SIG-M5 treated with dmso at 0.1 percent for 504 hours (cell line): ENCODE measurements around the gene CTPS1.

ENCODE experiments used
- DNase-seq: peaks from one replicate; lab custom pipeline; 2025; ENCODE audit not compliant: unreplicated experiment; lab: John Stamatoyannopoulos, UW

Gene CTPS1

DNA sequence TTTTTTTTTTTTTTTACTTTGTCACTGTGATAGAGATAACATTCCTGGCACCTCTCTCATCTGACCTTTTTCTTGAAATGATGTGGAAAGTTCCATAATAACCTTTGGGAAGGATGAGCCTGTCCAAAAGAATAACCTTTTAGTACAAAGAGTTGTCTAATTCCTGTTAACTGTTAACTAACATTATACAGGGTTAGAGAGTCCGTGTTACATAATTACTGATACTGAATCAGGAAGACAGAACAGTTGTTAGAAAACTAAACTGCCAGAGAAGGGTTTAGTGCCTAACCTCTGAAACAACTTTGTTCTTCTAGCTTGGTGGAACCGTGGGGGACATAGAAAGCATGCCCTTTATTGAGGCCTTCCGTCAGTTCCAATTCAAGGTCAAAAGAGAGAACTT lies 8.8 kb downstream of the CTPS1 start:
- DNase-seq, result no peak

DNA sequence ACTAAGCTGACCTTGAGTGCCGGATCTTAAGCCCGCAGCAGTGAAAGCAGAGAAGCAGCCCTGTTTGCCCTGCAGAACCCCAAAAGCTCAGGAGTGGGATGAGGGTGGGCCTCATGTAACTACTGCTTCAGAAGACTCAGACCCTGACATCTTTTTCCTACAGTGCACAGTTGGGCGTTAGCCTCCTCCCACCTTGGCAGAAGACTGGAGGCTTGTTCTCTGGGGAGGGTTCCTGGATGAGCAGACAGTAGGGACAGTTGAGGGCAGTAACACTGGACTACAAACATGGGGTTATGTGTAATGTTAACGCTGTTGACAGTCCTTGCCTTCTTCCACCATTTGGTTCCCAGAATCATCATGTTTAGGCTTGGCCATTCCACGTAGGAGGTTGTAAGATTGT lies 9.6 kb downstream of the CTPS1 start:
- no peak for DNase-seq

DNA sequence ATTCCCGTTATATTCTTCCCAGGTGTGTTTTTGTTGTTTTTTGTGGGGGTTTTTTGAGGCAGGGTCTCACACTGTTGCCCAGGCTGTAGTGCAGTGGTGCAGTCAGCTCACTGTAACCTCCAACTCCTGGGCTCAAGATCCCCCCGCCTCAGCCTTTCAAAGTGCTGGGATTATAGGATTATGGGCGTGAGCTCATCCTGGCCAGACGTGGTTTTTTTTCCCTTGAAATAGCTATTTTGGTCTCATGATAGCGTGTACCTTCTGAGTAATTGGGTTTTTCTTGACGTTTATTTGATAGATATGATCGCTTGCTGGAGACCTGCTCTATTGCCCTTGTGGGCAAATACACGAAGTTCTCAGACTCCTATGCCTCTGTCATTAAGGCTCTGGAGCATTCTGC lies 17.6 kb downstream of the CTPS1 start:
- no peak for DNase-seq

DNA sequence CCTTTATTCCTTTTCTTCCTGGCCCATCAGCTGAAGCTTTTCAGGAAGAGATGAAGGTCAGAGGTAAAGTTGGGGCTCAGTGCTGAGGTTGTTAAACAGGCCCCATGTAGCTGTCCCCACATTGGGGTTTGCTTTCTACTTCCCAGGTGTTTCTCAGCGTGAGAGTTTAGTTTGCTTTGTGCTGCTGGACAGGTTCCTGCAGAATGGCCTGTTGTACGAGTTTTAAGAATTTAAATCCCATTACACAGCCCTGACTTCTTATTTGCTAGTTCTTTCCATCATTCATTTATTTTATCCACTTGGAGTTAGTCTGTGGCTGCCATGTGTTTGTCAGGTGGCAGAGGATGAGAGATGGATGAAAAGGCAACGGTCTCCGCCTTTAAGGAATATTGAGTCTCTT lies 19.2 kb downstream of the CTPS1 start:
- DNase-seq, result no peak

DNA sequence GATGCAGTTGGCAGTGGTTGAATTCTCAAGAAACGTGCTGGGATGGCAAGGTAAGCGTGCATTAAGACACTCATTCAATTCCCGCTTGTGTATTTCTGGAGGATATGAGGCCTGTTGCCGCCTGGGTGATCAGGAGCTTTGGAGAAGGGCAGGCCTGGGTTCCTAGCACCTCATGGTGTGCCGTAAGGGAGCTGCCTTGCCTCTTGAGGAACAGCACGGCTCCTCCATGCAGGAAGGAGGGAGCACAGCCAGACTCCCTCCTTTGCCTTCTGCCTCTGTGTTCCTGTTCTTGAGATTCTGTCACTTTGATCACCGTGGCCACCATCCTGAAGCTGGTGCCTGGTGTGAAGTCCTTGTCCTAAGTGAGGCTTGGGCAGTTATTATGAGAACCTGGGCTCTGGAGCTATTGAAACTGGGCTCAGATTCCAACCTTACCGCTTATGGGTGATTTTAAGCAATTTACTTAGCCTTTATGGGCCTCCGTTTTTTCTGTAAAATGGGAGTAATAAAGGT lies 23.7 kb downstream of the CTPS1 start:
- no peak for DNase-seq

DNA sequence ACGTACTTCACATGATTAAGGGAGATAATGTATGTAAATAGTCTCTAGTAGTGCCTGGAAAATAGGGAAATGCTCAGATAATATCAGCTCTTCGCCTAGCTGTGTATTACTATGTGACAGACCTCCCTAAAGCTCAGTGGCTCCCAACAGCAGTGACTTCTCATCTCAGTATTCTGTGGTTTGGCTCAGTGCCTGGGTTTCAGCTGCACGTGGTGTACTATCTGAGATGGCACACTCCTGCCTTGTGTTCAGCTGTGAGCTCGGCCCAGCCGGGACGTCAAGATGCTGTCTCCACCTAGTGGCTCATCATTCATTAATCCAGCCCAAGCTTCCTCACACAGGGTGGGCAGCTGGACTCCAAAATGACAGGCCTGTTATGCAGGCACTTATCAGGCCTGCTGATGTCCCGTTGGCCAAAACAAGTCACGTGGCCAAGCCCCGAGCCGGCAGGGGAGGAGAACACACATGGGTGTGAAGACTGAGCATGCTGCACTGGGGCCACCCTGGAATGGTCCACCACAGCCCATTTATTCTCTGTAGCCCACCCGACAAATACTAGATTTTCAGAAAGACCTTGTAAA lies 24.2 kb downstream of the CTPS1 start:
- peak; percentile 95 for DNase-seq

DNA sequence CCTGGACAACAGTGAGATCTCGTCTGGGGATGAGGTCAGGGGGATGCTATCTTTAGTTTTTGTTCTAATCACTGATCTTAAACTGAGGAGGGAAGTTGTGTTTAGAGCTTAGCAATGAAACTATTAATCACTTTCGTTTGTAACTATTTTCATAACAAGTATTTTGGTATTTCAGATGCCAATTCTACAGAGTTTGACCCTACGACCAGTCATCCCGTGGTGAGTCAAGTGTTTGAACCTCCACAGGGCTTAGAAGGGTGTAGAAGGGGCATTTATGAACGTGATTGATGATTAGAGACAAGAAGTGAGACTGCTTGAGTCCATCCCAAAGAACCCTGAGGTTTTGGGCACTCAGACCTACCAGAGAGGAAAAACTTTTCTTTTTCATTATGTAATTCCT lies 26.4 kb downstream of the CTPS1 start:
- DNase-seq, result no peak

DNA sequence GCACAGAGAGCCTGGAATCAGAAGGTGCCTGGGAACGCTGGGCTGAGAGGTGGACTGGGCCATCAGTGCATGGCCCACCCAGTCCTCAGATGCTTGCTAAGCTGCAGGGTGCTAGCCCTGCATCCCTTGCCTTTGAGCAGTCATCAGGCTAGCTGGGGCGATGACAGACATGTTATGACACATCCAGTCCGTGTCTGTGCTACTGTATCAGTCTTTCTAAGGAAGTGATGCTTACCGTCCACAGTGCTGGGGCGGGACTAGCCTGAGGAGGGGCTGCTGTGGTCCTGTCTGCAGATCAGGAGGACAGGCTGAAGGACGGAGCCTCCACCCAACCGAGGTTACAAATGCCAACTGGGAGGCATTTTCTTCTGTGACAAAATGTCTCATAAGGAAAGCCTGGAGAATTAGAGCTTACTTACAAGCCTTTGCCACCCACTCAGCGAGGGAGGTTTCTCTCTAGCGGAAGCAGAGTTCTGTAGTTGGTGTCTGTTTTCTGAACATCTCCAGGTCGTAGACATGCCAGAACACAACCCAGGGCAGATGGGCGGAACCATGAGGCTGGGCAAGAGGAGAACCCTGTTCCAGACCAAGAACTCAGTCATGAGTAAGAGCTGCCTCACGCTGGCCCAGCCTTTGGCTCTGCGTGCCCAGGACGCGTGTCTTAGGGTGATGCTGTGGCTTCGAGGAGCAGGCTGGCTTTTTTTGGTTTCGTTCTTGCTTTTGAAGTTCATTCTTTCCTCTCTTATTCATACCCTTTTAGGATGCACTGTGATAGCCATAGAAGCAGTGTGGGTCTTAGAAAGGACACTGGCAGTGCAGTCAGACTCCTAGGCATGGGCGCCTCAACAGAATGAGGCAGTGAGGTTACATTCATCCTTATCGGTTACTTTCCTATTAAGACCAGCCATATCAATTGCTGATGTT lies 27.7 kb downstream of the CTPS1 start:
- no peak for DNase-seq

DNA sequence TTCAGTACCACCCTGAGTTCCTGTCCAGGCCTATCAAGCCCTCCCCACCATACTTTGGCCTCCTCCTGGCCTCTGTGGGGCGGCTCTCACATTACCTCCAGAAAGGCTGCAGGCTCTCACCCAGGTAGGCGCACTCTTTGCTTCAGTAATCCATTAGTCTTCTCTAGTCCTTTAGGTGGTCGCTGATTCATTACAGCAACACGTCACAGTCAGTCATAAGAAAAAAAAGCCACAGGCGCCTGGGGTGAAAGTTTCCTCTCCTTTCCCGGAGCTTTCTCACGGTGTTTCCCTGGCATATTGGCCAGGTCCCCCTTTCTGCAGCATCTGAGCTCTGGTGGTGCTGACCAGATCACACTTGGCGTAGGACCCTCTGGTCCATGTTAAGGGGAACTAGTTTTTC lies 30.0 kb downstream of the CTPS1 start:
- DNase-seq, result no peak

DNA sequence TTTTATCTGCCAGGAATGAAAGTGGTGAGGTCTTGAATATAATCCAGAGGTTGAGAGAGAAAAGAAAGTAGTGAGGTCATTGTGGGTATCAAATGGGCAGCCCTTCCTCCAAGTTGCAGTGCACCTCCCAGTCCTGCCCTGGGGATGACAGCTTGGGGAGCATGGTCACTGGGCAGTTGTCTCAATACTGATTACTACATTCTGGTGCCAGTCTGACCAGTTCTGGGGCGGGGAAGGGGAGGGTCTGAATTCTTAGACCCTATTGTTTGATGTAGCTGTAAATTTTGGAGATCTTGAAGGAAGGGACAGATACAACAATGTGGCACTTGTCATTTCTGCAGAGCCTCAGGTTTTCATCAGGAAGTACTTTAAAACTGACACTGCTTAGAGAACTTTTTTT lies 30.8 kb downstream of the CTPS1 start:
- DNase-seq, result no peak

DNA sequence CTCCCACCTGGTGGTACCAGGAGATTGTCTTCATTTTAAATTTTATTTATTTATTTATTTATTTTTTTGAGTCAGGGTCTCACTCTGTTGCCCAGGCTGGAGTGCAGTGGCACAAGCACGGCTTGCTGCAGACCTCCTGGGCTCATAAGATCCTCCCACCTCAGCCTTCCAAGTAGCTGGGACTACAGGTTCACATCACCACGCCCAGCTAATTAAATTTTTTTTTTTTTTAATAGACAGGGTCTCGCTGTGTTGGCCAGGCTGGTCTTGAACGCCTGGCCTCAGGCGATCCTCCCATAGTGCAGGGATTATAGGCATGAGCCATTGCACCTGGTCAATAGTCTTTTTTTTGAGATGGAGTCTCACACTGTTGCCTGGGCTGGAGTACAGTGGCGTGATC lies 33.5 kb downstream of the CTPS1 start:
- no peak for DNase-seq

DNA sequence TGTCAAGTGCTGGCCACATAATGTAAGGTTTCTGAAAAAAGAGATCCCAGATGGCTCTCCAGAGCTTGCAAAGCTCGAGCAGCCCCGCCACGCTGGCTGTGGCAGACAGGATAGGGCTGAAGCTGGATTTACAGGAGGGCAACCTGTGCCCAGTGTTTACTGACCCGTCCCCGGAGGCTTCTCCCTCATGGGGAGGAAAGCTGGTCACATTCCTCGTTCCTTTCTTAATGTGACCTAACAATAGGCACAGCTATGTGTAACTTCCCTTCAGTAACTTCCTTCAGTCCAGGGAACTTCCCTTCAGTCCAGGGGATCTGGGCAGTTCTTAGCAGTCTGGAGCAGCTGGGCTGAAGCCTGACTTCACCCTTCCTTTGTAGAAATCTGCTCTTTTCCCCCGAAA lies 34.3 kb downstream of the CTPS1 start:
- DNase-seq, result no peak

DNA sequence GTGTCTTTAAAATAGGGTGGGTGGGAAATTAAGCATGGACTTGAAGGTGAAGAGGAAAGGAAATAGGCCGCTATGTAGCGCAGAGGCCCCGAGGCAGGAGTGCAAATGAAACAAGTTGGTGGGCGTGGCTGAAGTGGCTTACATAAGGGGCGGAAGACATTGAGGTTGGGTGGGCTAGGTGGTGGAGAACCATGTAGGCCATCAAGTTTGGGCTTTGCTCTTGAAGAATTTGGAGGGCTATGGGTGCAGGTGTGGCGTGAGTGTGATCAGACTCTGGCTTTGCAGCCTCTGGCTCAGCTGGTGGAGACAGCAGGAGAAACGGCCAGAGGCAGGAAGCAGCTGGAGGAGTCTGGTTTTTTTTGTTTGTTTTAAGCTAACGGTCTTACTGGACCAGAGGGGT lies 35.4 kb downstream of the CTPS1 start:
- DNase-seq, result no peak

DNA sequence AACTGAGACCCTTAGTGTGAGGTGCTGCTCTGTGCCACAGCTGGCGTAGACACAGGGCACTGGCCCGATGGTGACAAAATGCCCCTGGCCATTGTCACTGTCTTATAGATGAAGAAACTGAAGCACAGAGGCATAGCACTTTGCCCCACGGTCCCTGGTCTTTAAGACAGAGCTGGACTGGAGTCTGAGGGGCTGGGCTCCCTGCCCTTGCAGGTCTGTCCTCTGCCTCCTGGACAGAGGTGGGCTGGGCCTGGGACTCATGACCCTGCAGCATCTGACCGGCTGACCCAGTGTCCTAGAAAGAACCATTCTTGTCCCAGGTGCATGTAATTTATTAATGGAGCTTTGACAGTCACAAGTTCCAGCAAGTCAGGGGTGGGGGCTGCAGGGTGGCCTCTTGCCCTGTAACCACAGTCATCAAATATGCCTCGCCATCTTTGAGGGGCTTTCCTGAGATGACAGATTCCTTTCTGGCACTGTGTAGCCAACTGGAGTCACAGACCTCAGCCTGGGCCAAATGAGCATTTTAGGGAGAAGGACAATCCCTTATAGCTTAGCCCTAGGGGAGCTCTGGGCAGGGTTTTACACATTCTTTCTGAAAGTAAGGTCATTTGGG lies 35.9 kb downstream of the CTPS1 start:
- DNase-seq, result no peak

DNA sequence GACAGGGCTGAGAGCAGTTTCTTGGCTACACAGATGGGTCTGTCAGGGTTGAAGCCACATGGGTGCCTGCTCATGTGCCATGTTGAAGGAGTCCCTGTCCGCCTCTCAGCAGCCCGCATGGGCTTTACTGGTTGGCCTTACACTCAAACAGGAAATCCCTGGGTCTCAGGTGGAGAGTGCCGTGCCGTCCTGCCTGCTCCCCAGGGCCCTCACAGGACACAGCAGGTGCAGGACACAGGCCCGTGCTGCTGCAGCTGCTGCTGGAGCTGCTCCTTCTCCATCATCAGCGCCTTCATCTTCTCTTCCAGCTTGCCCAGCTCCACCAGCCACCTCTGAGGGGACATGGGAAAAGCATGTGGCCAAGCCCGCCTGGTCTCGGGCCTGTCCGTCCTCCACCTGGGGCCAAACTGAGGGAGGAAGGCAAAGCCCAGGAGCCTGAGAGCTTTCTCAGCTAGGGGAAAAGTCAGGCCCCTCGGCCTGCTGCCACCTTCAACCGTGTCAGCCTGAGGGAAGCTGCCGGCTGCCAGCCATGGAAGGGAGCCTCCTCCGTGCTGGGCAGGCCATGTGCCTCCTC lies 36.5 kb downstream of the CTPS1 start:
- no peak for DNase-seq

DNA sequence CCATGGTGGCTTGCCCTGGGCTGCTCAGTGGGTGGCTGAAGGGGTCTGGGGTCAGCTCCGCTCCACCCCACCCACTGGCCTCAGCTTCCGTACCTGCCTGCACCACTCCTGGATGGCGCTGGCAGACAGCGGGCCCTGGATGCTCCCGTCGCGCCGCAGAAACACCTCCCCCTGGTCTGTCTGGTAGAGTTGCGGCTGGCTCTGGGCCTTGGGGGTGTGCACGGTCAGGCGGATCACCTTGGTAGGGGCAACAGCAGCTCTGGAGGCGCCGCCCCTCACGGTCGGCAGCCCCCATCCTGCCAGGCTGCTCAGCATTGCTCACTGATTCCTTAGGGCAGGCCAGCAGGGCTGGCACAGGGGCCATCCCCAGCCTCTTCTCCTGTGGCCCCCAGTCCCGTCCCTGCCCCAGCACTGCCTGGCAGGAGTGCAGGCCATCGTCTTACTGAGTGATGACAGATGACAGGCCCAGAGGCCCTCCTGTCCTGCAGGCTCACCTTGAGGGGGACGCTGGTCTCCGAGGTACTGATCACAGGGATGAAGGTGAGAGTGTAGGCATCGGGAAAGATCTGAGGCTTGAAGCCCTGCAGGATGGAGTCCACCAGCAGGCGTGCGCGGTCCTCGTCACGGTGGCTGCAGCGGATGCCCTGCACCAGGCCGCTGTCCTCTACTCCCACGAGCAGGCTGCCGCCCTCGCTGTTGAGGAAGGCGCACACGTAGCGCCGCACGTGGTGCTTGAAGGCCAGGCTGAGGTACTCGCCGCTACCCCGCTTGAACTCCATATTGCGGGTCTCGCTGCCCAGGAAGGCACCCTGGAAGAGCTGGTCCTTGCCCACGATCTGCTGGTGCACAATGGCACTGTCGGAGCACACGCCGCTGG lies 37.9 kb downstream of the CTPS1 start:
- no peak for DNase-seq

DNA sequence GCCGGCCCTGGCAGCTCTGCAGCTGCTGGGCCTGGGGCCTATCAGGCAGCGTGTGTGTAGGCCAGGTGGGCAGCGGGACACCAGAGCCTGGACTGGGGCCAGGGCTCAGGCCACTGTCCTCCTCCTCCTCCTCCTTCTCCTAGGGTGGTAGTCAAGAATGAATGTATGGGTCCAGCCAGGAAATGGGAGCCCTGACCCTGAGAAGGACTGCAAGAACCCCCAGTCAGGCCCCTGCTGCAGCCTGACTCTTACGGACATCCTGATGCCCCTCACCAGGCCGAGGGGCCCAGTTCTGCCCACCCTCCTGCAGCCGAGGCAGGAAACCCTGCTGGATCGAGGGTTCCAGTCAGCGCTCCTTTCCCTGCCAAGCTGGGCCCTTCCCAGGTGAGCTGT lies 38.5 kb downstream of the CTPS1 start:
- DNase-seq, result no peak

DNA sequence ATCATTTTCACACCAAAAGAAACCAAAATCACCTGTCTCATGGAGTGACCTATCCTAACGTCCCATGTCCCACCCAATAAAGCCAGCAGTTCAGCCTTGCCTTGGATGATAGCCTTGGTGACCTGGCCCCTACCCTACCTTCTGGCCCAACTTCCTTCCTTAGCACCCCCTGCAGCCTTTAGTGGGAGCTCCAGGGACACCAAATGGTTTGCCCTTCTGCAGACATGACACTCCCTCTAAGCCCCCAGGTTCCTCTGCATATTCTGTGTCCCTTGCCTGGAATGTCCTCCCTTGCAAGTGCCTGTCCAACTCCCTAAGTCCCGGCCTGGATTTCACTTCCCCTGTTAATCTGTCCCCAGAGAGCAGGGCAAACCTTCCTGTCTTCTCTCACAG lies 39.9 kb downstream of the CTPS1 start:
- DNase-seq, result no peak

DNA sequence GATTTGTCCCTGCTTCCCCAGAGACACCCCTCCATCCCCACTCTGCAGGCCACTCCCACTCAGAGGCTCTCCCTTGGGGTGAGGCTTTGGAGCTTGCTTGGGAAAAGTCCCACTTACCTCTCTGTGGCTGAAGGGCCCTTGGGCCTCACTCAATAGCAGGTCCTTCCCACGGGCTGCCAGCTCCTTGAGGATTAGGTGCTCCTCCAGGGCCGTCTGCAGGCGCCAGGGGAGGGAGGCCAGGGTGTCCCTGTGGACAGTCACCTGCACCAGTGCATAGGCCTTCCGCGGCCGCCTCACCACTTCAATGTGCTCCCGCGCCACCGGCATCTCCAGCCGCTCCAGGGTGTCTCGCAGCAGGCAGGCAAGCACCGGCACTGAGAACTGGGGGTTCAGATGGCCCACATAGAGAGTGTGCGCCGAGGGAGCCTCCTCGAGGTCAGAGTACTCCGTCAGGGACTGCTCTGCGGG lies 40.6 kb downstream of the CTPS1 start:
- DNase-seq, result no peak

DNA sequence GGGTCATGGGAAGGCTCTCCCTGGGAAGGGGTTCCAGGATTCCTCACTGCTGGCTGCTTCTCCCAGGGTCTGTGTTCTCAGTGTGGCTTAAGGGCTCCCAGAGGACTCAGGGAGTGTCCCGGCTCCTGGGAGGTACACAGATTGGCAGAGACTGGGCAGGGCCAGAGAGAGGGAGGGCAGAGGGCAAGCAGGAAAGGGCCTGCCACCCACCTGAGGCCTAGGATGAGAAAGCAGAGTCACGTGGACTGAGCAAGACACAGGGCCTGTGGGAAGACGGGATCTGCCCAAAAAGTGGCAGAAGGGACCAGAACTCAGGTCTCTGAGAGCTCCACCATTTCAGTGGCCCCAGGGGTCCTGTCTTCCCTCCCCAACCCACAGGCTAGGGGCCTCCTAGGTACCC lies 41.2 kb downstream of the CTPS1 start:
- no peak for DNase-seq
